ENCODE data around the gene TMEM38A.
"Not testable (repeated sequence)": the region's sequence is repeated elsewhere in the genome, so short reads cannot be mapped to it uniquely, and the experiment has no call there.

The TMEM38A gene

GRCh38 chr19:16638666-16639065 is 22.3 kb upstream of the TMEM38A start:
- Histone ChIP-seq H3K4me3 (ENCODE audit: extremely low read depth, insufficient read depth, low read length, poor library complexity, severe bottlenecking) (no peak overlapping the region), H3K27ac (ENCODE audit: low read depth, low read length, severe bottlenecking) (no peak overlapping the region), H3K4me1 (ENCODE audit: control insufficient read depth, insufficient read depth, low read length, poor library complexity, severe bottlenecking) (no peaks in the 10 kb centered on the region), H3K9me3 (ENCODE audit: control insufficient read depth, low read length) (no peaks in the 10 kb centered on the region), H3K36me3 (ENCODE audit: control insufficient read depth, insufficient read depth, low read length) (peaks cover 71% of the 10 kb centered on the region)
- WGBS, 2 experiments (ENCODE audit: insufficient coverage in 2 of 2) = 89% methylated on average over 1 of the region's 1 CpG; no CpG with 5 or more reads in 1 of the 2 experiments

GRCh38 chr19:16640951-16641350 is 20.0 kb upstream of the TMEM38A start:
- no CpG with 5 or more reads among the region's 1 CpG for WGBS, 2 experiments (ENCODE audit: insufficient coverage in 2 of 2)
- peaks cover 81% of the 10 kb centered on the region for H3K36me3 ChIP-seq (ENCODE audit: control insufficient read depth, insufficient read depth, low read length)
- H3K27ac ChIP-seq (ENCODE audit: low read depth, low read length, severe bottlenecking) = no peak overlapping the region
- H3K4me3 ChIP-seq (ENCODE audit: extremely low read depth, insufficient read depth, low read length, poor library complexity, severe bottlenecking) = no peak overlapping the region
- no peaks in the 10 kb centered on the region for H3K9me3 ChIP-seq (ENCODE audit: control insufficient read depth, low read length)
- H3K4me1 ChIP-seq (ENCODE audit: control insufficient read depth, insufficient read depth, low read length, poor library complexity, severe bottlenecking) = no peaks in the 10 kb centered on the region

GRCh38 chr19:16641695-16642094 is 19.2 kb upstream of the TMEM38A start:
- no peaks in the 10 kb centered on the region for H3K9me3 ChIP-seq (ENCODE audit: control insufficient read depth, low read length)
- no peak overlapping the region for H3K27ac ChIP-seq (ENCODE audit: low read depth, low read length, severe bottlenecking)
- H3K36me3 ChIP-seq (ENCODE audit: control insufficient read depth, insufficient read depth, low read length) = peaks cover 86% of the 10 kb centered on the region
- H3K4me1 ChIP-seq (ENCODE audit: control insufficient read depth, insufficient read depth, low read length, poor library complexity, severe bottlenecking) = no peaks in the 10 kb centered on the region
- 79 to 98% methylated on average over 2 to 7 of the region's 10 CpGs for WGBS, 2 experiments (ENCODE audit: insufficient coverage in 2 of 2)
- H3K4me3 ChIP-seq (ENCODE audit: extremely low read depth, insufficient read depth, low read length, poor library complexity, severe bottlenecking) = no peak overlapping the region

- WGBS, 2 experiments (ENCODE audit: insufficient coverage in 2 of 2) = 97 to 100% methylated on average over 9 of the region's 9 CpGs
- no peak overlapping the region for H3K27ac ChIP-seq (ENCODE audit: low read depth, low read length, severe bottlenecking)
Measured at GRCh38 chr19:16645140-16645539, 15.8 kb upstream of the TMEM38A start.

GRCh38 chr19:16649734-16650133 is 11.2 kb upstream of the TMEM38A start:
- Histone ChIP-seq H3K4me3 (ENCODE audit: extremely low read depth, insufficient read depth, low read length, poor library complexity, severe bottlenecking) (no peak overlapping the region), H3K36me3 (ENCODE audit: control insufficient read depth, insufficient read depth, low read length) (peaks cover 87% of the 10 kb centered on the region), H3K9me3 (ENCODE audit: control insufficient read depth, low read length) (no peaks in the 10 kb centered on the region), H3K4me1 (ENCODE audit: control insufficient read depth, insufficient read depth, low read length, poor library complexity, severe bottlenecking) (no peaks in the 10 kb centered on the region), H3K27ac (ENCODE audit: low read depth, low read length, severe bottlenecking) (no peak overlapping the region)
- 96 to 97% methylated on average over 8 to 9 of the region's 9 CpGs for WGBS, 2 experiments (ENCODE audit: insufficient coverage in 2 of 2)

More at GRCh38 chr19:16645140-16645539, 15.8 kb upstream of the TMEM38A start:
- H3K9me3 ChIP-seq (ENCODE audit: control insufficient read depth, low read length) = no peaks in the 10 kb centered on the region
- peaks cover 83% of the 10 kb centered on the region for H3K36me3 ChIP-seq (ENCODE audit: control insufficient read depth, insufficient read depth, low read length)
- H3K4me1 ChIP-seq (ENCODE audit: control insufficient read depth, insufficient read depth, low read length, poor library complexity, severe bottlenecking) = no peaks in the 10 kb centered on the region
- no peak overlapping the region for H3K4me3 ChIP-seq (ENCODE audit: extremely low read depth, insufficient read depth, low read length, poor library complexity, severe bottlenecking)

GRCh38 chr19:16650821-16651220 is 10.1 kb upstream of the TMEM38A start:
- Histone ChIP-seq H3K9me3 (ENCODE audit: control insufficient read depth, low read length) (no peaks in the 10 kb centered on the region), H3K4me1 (ENCODE audit: control insufficient read depth, insufficient read depth, low read length, poor library complexity, severe bottlenecking) (no peaks in the 10 kb centered on the region), H3K4me3 (ENCODE audit: extremely low read depth, insufficient read depth, low read length, poor library complexity, severe bottlenecking) (no peak overlapping the region), H3K27ac (ENCODE audit: low read depth, low read length, severe bottlenecking) (no peak overlapping the region), H3K36me3 (ENCODE audit: control insufficient read depth, insufficient read depth, low read length) (peaks cover 87% of the 10 kb centered on the region)
- 94 to 100% methylated on average over 2 of the region's 2 CpGs for WGBS, 2 experiments (ENCODE audit: insufficient coverage in 2 of 2)

GRCh38 chr19:16651421-16652188 is 9.3 kb upstream of the TMEM38A start:
- peaks cover 85% of the 10 kb centered on the region for H3K36me3 ChIP-seq (ENCODE audit: control insufficient read depth, insufficient read depth, low read length)
- H3K27ac ChIP-seq (ENCODE audit: low read depth, low read length, severe bottlenecking); H3K4me1 ChIP-seq (ENCODE audit: control insufficient read depth, insufficient read depth, low read length, poor library complexity, severe bottlenecking); H3K9me3 ChIP-seq (ENCODE audit: control insufficient read depth, low read length); H3K4me3 ChIP-seq (ENCODE audit: extremely low read depth, insufficient read depth, low read length, poor library complexity, severe bottlenecking): not testable (repeated sequence)
- WGBS, 2 experiments (ENCODE audit: insufficient coverage in 2 of 2) = 92 to 97% methylated on average over 7 to 8 of the region's 8 CpGs

GRCh38 chr19:16652854-16653253 is 8.1 kb upstream of the TMEM38A start:
- Histone ChIP-seq H3K36me3 (ENCODE audit: control insufficient read depth, insufficient read depth, low read length) (peaks cover 87% of the 10 kb centered on the region), H3K27ac (ENCODE audit: low read depth, low read length, severe bottlenecking) (no peak overlapping the region), H3K9me3 (ENCODE audit: control insufficient read depth, low read length) (no peaks in the 10 kb centered on the region), H3K4me1 (ENCODE audit: control insufficient read depth, insufficient read depth, low read length, poor library complexity, severe bottlenecking) (no peaks in the 10 kb centered on the region), H3K4me3 (ENCODE audit: extremely low read depth, insufficient read depth, low read length, poor library complexity, severe bottlenecking) (no peak overlapping the region)
- 97% methylated on average over 6 to 7 of the region's 7 CpGs for WGBS, 2 experiments (ENCODE audit: insufficient coverage in 2 of 2)

- peaks cover 91% of the 10 kb centered on the region for H3K36me3 ChIP-seq (ENCODE audit: control insufficient read depth, insufficient read depth, low read length)
- H3K4me3 ChIP-seq (ENCODE audit: extremely low read depth, insufficient read depth, low read length, poor library complexity, severe bottlenecking) = no peak overlapping the region
- no peak overlapping the region for H3K27ac ChIP-seq (ENCODE audit: low read depth, low read length, severe bottlenecking)
- peaks cover 3% of the 10 kb centered on the region for H3K4me1 ChIP-seq (ENCODE audit: control insufficient read depth, insufficient read depth, low read length, poor library complexity, severe bottlenecking)
- H3K9me3 ChIP-seq (ENCODE audit: control insufficient read depth, low read length) = no peaks in the 10 kb centered on the region
- WGBS, 2 experiments (ENCODE audit: insufficient coverage in 2 of 2) = 95 to 100% methylated on average over 3 of the region's 3 CpGs
Measured at GRCh38 chr19:16654140-16654539, 6.8 kb upstream of the TMEM38A start.

GRCh38 chr19:16654627-16655026 is 6.3 kb upstream of the TMEM38A start:
- no peaks in the 10 kb centered on the region for H3K9me3 ChIP-seq (ENCODE audit: control insufficient read depth, low read length)
- H3K36me3 ChIP-seq (ENCODE audit: control insufficient read depth, insufficient read depth, low read length) = peaks cover 87% of the 10 kb centered on the region
- no peak overlapping the region for H3K27ac ChIP-seq (ENCODE audit: low read depth, low read length, severe bottlenecking)
- no peak overlapping the region for H3K4me3 ChIP-seq (ENCODE audit: extremely low read depth, insufficient read depth, low read length, poor library complexity, severe bottlenecking)
- peaks cover 3% of the 10 kb centered on the region for H3K4me1 ChIP-seq (ENCODE audit: control insufficient read depth, insufficient read depth, low read length, poor library complexity, severe bottlenecking)
- WGBS, 2 experiments (ENCODE audit: insufficient coverage in 2 of 2) = 75 to 100% methylated on average over 1 of the region's 3 CpGs

GRCh38 chr19:16655727-16656126 is 5.2 kb upstream of the TMEM38A start:
- H3K27ac ChIP-seq (ENCODE audit: low read depth, low read length, severe bottlenecking) = no peak overlapping the region
- no peaks in the 10 kb centered on the region for H3K9me3 ChIP-seq (ENCODE audit: control insufficient read depth, low read length)
- no peak overlapping the region for H3K4me3 ChIP-seq (ENCODE audit: extremely low read depth, insufficient read depth, low read length, poor library complexity, severe bottlenecking)
- WGBS, 2 experiments (ENCODE audit: insufficient coverage in 2 of 2) = 95 to 100% methylated on average over 9 to 11 of the region's 11 CpGs
- H3K36me3 ChIP-seq (ENCODE audit: control insufficient read depth, insufficient read depth, low read length) = peaks cover 79% of the 10 kb centered on the region
- peaks cover 3% of the 10 kb centered on the region for H3K4me1 ChIP-seq (ENCODE audit: control insufficient read depth, insufficient read depth, low read length, poor library complexity, severe bottlenecking)
